ENCODE results near the gene TRIM24. TPM values are rescaled to one million over a fixed set of nuclear protein-coding genes. Genes with fewer than 3 reads are reported as not detected.

TRIM24 gene
- total RNA-seq, 6 donors from 2014 or later = 11.5 to 30.6 (median 23.7) TPM

GRCh38 chr7:138568655-138569054 lies 108.6 kb downstream of the TRIM24 start:
- no peak overlapping the region for H3K4me3 ChIP-seq
- no peak for ATAC-seq (ENCODE audit: low FRiP score in 2 of 2)
- H3K9me3 ChIP-seq = peaks cover 7 to 29% (median 24%) of the 10 kb centered on the region in 4 donors
- H3K27me3 ChIP-seq = no peaks in the 10 kb centered on the region
- H3K4me1 ChIP-seq = no peaks in the 10 kb centered on the region
- peaks cover 22 to 82% (median 46%) of the 10 kb centered on the region in 4 donors for H3K36me3 ChIP-seq
- WGBS, 2 donors = 95 to 100% methylated on average over 2 of the region's 2 CpGs
- DNase-seq = no peak
- H3K27ac ChIP-seq = no peak overlapping the region
- no peak for TF ChIP-seq POLR2A (IDR thresholded peaks at IDR 0.05)
- no peak for TF ChIP-seq POLR2AphosphoS5 (IDR thresholded peaks at IDR 0.05)
- no peak for TF ChIP-seq CTCF (IDR thresholded peaks at IDR 0.05)
- TF ChIP-seq EP300 (IDR thresholded peaks at IDR 0.05) = no peak

- Histone ChIP-seq H3K36me3 (peaks cover 22 to 81% (median 44%) of the 10 kb centered on the region in 4 donors), H3K9me3 (peaks cover 7 to 22% (median 19%) of the 10 kb centered on the region in 4 donors), H3K27ac (no peak overlapping the region), H3K4me1 (no peaks in the 10 kb centered on the region), H3K27me3 (no peaks in the 10 kb centered on the region), H3K4me3 (no peak overlapping the region)
- ATAC-seq (ENCODE audit: low FRiP score in 2 of 2) (no peak), DNase-seq (no peak)
- TF ChIP-seq CTCF (IDR thresholded peaks at IDR 0.05) (no peak), POLR2AphosphoS5 (IDR thresholded peaks at IDR 0.05) (no peak), POLR2A (IDR thresholded peaks at IDR 0.05) (no peak), EP300 (IDR thresholded peaks at IDR 0.05) (no peak)
- WGBS, 2 donors = 93 to 96% methylated on average over 3 of the region's 3 CpGs
Measured at GRCh38 chr7:138569418-138569817, 109.4 kb downstream of the TRIM24 start.

DNA sequence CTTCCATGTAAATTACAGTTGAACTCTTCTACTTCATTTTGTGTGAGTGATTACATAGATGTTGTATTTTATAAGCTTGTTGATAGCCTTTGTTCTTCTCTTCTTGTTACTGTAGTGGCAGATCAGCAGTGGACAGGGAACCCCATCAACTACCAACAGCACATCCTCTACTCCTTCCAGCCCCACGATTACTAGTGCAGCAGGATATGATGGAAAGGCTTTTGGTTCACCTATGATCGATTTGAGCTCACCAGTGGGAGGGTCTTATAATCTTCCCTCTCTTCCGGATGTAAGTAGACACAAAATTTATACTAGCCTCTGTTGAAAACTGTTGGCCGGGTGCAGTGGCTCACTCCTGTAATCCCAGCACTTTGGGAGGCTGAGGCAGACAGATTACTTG lies 110.7 kb downstream of the TRIM24 start:
- TF ChIP-seq EP300 (IDR thresholded peaks at IDR 0.05) (no peak), CTCF (IDR thresholded peaks at IDR 0.05) (no peak), POLR2A (IDR thresholded peaks at IDR 0.05) (no peak), POLR2AphosphoS5 (IDR thresholded peaks at IDR 0.05) (no peak)
- DNase-seq (no peak), ATAC-seq (ENCODE audit: low FRiP score in 2 of 2) (no peak)
- H3K27me3 ChIP-seq = no peaks in the 10 kb centered on the region
- H3K27ac ChIP-seq = no peak overlapping the region
- H3K36me3 ChIP-seq = peaks cover 22 to 69% (median 33%) of the 10 kb centered on the region in 4 donors
- no peak overlapping the region for H3K4me3 ChIP-seq
- no peaks in the 10 kb centered on the region for H3K4me1 ChIP-seq
- 97 to 100% methylated on average over 4 of the region's 4 CpGs for WGBS, 2 donors
- H3K9me3 ChIP-seq = peaks cover under 1 to 9% (median 7%) of the 10 kb centered on the region in 4 donors

DNA sequence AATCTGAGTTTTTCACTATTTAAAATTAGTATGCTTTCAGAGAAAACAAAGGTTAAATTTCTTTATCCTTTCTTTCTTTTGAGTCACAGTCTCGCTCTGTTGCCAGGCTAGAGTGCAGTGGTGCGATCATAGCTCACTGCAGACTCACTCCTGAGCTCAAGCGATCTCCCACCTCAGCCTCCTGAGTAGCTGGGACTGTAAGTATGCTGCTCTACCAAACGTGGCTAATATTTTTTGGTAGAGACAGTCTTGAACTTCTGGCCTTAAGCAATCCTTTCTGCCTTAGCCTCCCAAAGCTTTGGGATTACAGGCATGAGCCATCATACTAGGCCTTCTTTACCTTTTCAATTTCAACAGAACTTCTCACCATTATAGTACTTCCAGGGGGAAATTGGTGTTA lies 113.7 kb downstream of the TRIM24 start:
- no peaks in the 10 kb centered on the region for H3K4me1 ChIP-seq
- H3K9me3 ChIP-seq = no peaks in the 10 kb centered on the region
- TF ChIP-seq CTCF (IDR thresholded peaks at IDR 0.05) = no peak
- TF ChIP-seq EP300 (IDR thresholded peaks at IDR 0.05) = no peak
- TF ChIP-seq POLR2A (IDR thresholded peaks at IDR 0.05) = no peak
- no peak for TF ChIP-seq POLR2AphosphoS5 (IDR thresholded peaks at IDR 0.05)
- H3K27ac ChIP-seq = no peak overlapping the region
- no peaks in the 10 kb centered on the region for H3K27me3 ChIP-seq
- no peak for DNase-seq
- no peak overlapping the region for H3K4me3 ChIP-seq
- no peak for ATAC-seq (ENCODE audit: low FRiP score in 2 of 2)
- WGBS, 2 donors = 86 to 93% methylated on average over 4 of the region's 4 CpGs
- H3K36me3 ChIP-seq = peaks cover 14 to 68% (median 23%) of the 10 kb centered on the region in 4 donors

GRCh38 chr7:138575897-138576428 lies 115.9 kb downstream of the TRIM24 start:
- H3K4me3 ChIP-seq = no peak overlapping the region
- H3K36me3 ChIP-seq = peaks cover 19 to 71% (median 29%) of the 10 kb centered on the region in 4 donors
- no peak for TF ChIP-seq POLR2AphosphoS5 (IDR thresholded peaks at IDR 0.05)
- TF ChIP-seq POLR2A (IDR thresholded peaks at IDR 0.05) = no peak
- no peak for TF ChIP-seq CTCF (IDR thresholded peaks at IDR 0.05)
- no peak for TF ChIP-seq EP300 (IDR thresholded peaks at IDR 0.05)
- no peaks in the 10 kb centered on the region for H3K4me1 ChIP-seq
- 92 to 95% methylated on average over 5 of the region's 5 CpGs for WGBS, 2 donors
- no peaks in the 10 kb centered on the region for H3K9me3 ChIP-seq
- H3K27me3 ChIP-seq = no peaks in the 10 kb centered on the region
- no peak for DNase-seq
- no peak for ATAC-seq (ENCODE audit: low FRiP score in 2 of 2)
- no peak overlapping the region for H3K27ac ChIP-seq
